ENCODE results near the gene KLHL3. TPM values are rescaled to one million over a fixed set of nuclear protein-coding genes. Genes with fewer than 3 reads are reported as not detected.

KLHL3 gene
- total and polyA plus RNA-seq, 2 experiments from 2014 or later: 4.9 to 10.8 TPM

DNA sequence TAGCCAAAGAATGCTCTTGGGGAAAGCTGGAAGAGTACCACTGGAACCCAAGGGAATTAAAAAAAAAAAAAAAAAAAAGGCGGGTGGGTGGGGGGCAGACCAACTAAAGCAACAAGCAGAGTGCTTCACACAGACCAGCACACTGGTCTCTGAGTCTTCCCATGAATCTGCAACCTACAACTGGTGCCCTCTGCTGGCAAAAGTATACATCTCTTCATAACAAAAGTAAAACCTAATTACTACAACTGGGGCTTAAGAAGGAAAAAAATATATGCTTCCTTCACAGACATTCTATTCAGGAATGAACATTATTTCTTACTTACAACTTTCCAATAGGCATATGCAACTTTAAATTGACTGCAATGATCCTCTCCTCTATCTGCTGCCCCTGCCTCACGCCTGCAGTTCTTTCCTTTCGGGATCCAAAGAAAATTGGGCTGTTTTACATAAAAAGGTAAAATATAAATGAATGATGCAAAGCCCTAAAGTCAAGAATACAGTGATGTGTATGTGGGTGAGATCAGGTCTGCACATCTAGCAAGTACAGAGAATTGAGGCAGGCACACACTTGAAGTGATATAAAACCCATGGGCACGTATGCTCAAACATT, 7.2 kb upstream of the KLHL3 start:
- Histone ChIP-seq H3K79me2 (replicated peaks; ENCODE audit: insufficient read depth) (no peaks in the 10 kb centered on the region), H3K4me1 (ENCODE audit: insufficient read depth) (peaks cover 7% of the 10 kb centered on the region; the same call in 1 of the 2 replicates), H3K4me3 (no peak overlapping the region), H4K20me1 (replicated peaks; ENCODE audit: insufficient read depth) (no peaks in the 10 kb centered on the region), H3F3A (replicated peaks; ENCODE audit: low read depth) (0 out of 2 replicates have a peak, but pooled peaks cover under 1% of the 10 kb centered on the region), H2AFZ (no peak overlapping the region), H3K4me2 (no peak overlapping the region), H3K9me2 (ENCODE audit: insufficient read depth) (no peaks in the 10 kb centered on the region), H3K27me3 (ENCODE audit: insufficient read depth) (no peaks in the 10 kb centered on the region), H3K36me3 (ENCODE audit: insufficient read depth) (no peaks in the 10 kb centered on the region), H3K27ac (ENCODE audit: low read depth) (no peak overlapping the region)
- Mint-ChIP-seq H3K9me3 (0 out of 3 replicates have a peak, but pooled peaks cover under 1% of the 10 kb centered on the region), H3K4me1 (0 out of 3 replicates have a peak, but pooled peaks cover 2% of the 10 kb centered on the region), H3K36me3 (ENCODE audit: low read depth) (no peaks in the 10 kb centered on the region), H3K4me3 (no peak overlapping the region), H3K27me3 (ENCODE audit: insufficient read depth, low read depth, poor library complexity) (no peaks in the 10 kb centered on the region), H3K27ac (no peak overlapping the region)
- ATAC-seq (peak; percentile 91), DNase-seq (ENCODE audit: low spot score) (peak; percentile 91)
- no peak for TF ChIP-seq POLR2AphosphoS5 (IDR thresholded peaks at IDR 0.05; ENCODE audit: low read depth)
- TF ChIP-seq CTCF (conservative IDR thresholded peaks at IDR 0.05; ENCODE audit: low read depth in 2 of 2): peak; percentile 76 to 77

- no peaks in the 10 kb centered on the region for H3K27me3 Mint-ChIP-seq (ENCODE audit: insufficient read depth, low read depth, poor library complexity)
- H3K79me2 ChIP-seq (replicated peaks; ENCODE audit: insufficient read depth): no peaks in the 10 kb centered on the region
- DNase-seq (ENCODE audit: low spot score): peak; percentile 22
- no peak for TF ChIP-seq JUNB (IDR thresholded peaks at IDR 0.05; ENCODE audit: unreplicated experiment)
- no peak for TF ChIP-seq ZNF331 (CRISPR knock-in tag; IDR thresholded peaks at IDR 0.05; ENCODE audit: low read depth)
- no peak for TF ChIP-seq ZNF462 (CRISPR knock-in tag; IDR thresholded peaks at IDR 0.05)
- no peak for TF ChIP-seq NANOG (IDR thresholded peaks at IDR 0.05; ENCODE audit: borderline replicate concordance)
- no peak for TF ChIP-seq CREB1 (CRISPR knock-in tag; IDR thresholded peaks at IDR 0.05; ENCODE audit: low read depth)
- TF ChIP-seq ZNF114 (CRISPR knock-in tag; IDR thresholded peaks at IDR 0.05): no peak
- no peak for TF ChIP-seq EZH2phosphoT487 (IDR thresholded peaks at IDR 0.05; ENCODE audit: unreplicated experiment)
- no peak for TF ChIP-seq EZH2 (IDR thresholded peaks at IDR 0.05; ENCODE audit: low read depth, unreplicated experiment)
- TF ChIP-seq POLR2AphosphoS5 (IDR thresholded peaks at IDR 0.05; ENCODE audit: low read depth): no peak
- TF ChIP-seq STAT1 (IDR thresholded peaks at IDR 0.05; ENCODE audit: unreplicated experiment): no peak
These were observed 5.8 kb upstream of the KLHL3 start for GRCh38 chr5:137741718-137742117.

More at GRCh38 chr5:137741718-137742117, 5.8 kb upstream of the KLHL3 start:
- H3K4me3 Mint-ChIP-seq: no peak overlapping the region
- no peaks in the 10 kb centered on the region for H3F3A ChIP-seq (replicated peaks; ENCODE audit: low read depth)
- no peaks in the 10 kb centered on the region for H3K36me3 Mint-ChIP-seq (ENCODE audit: low read depth)
- no peaks in the 10 kb centered on the region for H4K20me1 ChIP-seq (replicated peaks; ENCODE audit: insufficient read depth)
- peaks cover 7% of the 10 kb centered on the region for H3K4me1 ChIP-seq (ENCODE audit: insufficient read depth)
- H3K27ac Mint-ChIP-seq: no peak overlapping the region
- no peak overlapping the region for H3K27ac ChIP-seq (ENCODE audit: low read depth)
- 0 out of 2 replicates have a peak overlapping the region, but pooled peaks have one; percentile 6 for H3K4me2 ChIP-seq
- no peaks in the 10 kb centered on the region for H3K9me2 ChIP-seq (ENCODE audit: insufficient read depth)
- H2AFZ ChIP-seq: no peak overlapping the region
- H3K4me1 Mint-ChIP-seq: 0 out of 3 replicates have a peak, but pooled peaks cover 4% of the 10 kb centered on the region
- H3K9me3 Mint-ChIP-seq: peaks cover 6% of the 10 kb centered on the region
- no peaks in the 10 kb centered on the region for H3K27me3 ChIP-seq (ENCODE audit: insufficient read depth)
- H3K36me3 ChIP-seq (ENCODE audit: insufficient read depth): no peaks in the 10 kb centered on the region
- H3K4me3 ChIP-seq: no peak overlapping the region
- ATAC-seq: no peak

Measured in GM23338 (cell line).